Left ventricle myocardium inferior (tissue), 1 donor: ENCODE data around the gene DPYSL4. TPM values are rescaled to one million over a fixed set of nuclear protein-coding genes. Genes with fewer than 3 reads are reported as not detected.

Source experiments
- DNase-seq: peaks from one replicate; pipeline ENCODE4 v3.0.0-alpha.2; 2020
- H3K27ac ChIP-seq: fragments of 200-600 bp; replicated peaks from 2 replicates; pipeline ENCODE4 v1.8.0; 2021
- H3K27me3 ChIP-seq: fragments of 200-600 bp; 2 replicates; pipeline ENCODE4 v1.8.0; 2021; ENCODE audit warnings: low read depth
- H3K36me3 ChIP-seq: fragments of 200-600 bp; 2 replicates; pipeline ENCODE4 v1.8.0; 2021
- H3K4me1 ChIP-seq: fragments of 200-600 bp; 2 replicates; pipeline ENCODE4 v1.8.0; 2021
- H3K4me3 ChIP-seq: fragments of 200-600 bp; 2 replicates; pipeline ENCODE4 v1.8.0; 2021; ENCODE audit warnings: mild to moderate bottlenecking, moderate library complexity
- H3K9me3 ChIP-seq: fragments of 200-600 bp; replicated peaks from 2 replicates; pipeline ENCODE4 v1.8.0; 2021
- CTCF ChIP-seq: fragments of 200-600 bp; IDR thresholded peaks from 2 replicates; pipeline ENCODE4 v1.8.0; 2021; ENCODE audit warnings: antibody characterized with exemption, mild to moderate bottlenecking, borderline replicate concordance
- intact Hi-C: fragments of 100-400 bp; cut with micrococcal nuclease; formaldehyde crosslinking; loops from one replicate; pipeline ENCODE4 v1.11.0; 2022
- total RNA-seq: library from RNA; stranded (reverse); fragmentation: NEBNext Ultra II Directional; extraction: Animal tissue kit (Norgen Biotek cat#: 25700); gene quantifications from one replicate; pipeline ENCODE4 v1.2.1, GENCODE V29; 2021
- donor health status: DM: no; HTN: yes; CAD: no; lungs with severe emphysema.

The DPYSL4 gene
- total RNA-seq, 1 donor from 2014 or later, result 42.8 TPM

DNA sequence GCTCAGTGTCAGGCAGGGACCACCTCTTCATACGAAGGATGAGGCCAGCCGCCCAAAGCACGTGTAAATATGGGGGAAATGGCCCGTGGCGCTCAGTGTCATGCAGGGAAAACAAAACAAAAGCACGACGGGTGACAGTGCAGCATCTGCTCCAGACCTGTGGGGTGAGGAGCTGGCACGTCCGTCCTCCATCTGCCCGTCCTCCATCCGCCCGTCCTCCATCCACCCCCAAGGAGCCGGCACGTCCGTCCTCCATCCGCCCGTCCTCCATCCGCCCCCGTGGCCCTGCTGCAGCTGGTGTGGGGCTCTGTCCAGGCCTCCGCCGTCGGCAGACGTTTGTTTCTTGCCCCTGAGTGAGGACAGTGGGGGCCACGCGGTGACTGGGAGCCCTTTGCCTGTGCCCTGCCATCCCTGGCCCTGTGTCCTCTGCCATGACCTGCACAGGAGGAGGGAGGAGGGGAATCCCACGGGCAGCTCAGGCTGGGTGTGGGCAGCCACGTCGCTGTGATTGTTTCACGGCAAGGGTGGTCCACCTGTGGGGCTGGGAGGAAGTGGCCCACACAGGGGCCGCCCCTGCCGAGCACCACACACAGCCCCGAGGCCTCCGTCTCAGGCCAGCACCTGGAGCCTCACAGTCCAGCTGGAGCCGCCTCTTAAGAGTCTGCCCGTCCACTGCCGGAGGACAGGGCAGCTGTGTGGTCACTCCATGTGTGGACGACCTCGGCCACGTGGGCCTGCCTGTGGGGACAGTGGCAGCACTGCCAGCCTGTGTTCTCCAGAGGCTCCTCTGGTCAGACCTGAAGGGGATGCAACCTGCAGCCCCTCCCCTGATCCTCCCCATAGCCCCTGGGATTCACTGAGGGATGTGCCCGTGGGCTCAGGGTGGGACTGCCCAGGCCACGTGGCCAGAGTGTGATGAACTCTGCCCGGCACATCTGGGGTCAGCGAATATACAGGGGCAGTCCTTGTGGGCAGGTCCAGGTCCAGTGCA, 38.2 kb upstream of the DPYSL4 start:
- TF ChIP-seq CTCF, result no peak
- H3K27ac ChIP-seq, result no peak overlapping the region
- intact Hi-C loops, result no loop called here
- no peaks in the 10 kb centered on the region for H3K27me3 ChIP-seq
- no peaks in the 10 kb centered on the region for H3K36me3 ChIP-seq
- H3K9me3 ChIP-seq, result no peaks in the 10 kb centered on the region
- peak; percentile 11 for DNase-seq
- no peaks in the 10 kb centered on the region for H3K4me1 ChIP-seq
- no peak overlapping the region for H3K4me3 ChIP-seq

DNA sequence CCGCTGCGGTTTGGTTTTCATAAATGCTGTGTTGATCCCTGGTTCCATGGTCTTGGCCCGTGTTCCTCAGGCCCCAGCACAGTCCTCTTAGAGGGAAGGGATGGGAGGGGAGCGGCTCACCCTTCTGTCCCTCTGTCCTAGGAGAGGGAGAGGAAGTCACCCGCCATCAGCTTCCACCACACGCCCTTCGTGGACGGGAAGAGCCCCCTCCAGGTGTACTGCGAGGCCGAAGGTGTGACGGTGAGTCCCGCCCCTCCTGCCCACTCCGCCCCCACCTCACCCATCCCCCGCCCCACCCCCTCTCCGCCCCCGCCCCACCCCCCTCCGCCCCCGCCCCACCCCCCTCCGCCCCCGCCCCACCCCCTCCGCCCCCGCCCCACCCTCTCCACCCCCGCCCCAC, 37.5 kb upstream of the DPYSL4 start:
- DNase-seq, result peak; percentile 2
- intact Hi-C loops, result no loop called here

GRCh38 chr10:132149917-132150316, 36.8 kb upstream of the DPYSL4 start:
- intact Hi-C loops, result no loop called here
- no peak for TF ChIP-seq CTCF

More for the DNA sequence above, 37.5 kb upstream of the DPYSL4 start:
- Histone ChIP-seq H3K27me3 (no peaks in the 10 kb centered on the region), H3K4me1 (no peaks in the 10 kb centered on the region), H3K36me3 (peaks cover 5% of the 10 kb centered on the region), H3K4me3 (no peak overlapping the region), H3K27ac (no peak overlapping the region), H3K9me3 (no peaks in the 10 kb centered on the region)
- no peak for TF ChIP-seq CTCF

GRCh38 chr10:132150777-132151176, 36.0 kb upstream of the DPYSL4 start:
- no peaks in the 10 kb centered on the region for H3K9me3 ChIP-seq
- H3K27me3 ChIP-seq, result no peaks in the 10 kb centered on the region
- peaks cover 6% of the 10 kb centered on the region for H3K36me3 ChIP-seq
- TF ChIP-seq CTCF, result no peak
- H3K4me3 ChIP-seq, result no peak overlapping the region
- no peak overlapping the region for H3K27ac ChIP-seq
- intact Hi-C loops, result no loop called here
- no peak for DNase-seq
- H3K4me1 ChIP-seq, result no peaks in the 10 kb centered on the region

More at GRCh38 chr10:132149917-132150316, 36.8 kb upstream of the DPYSL4 start:
- Histone ChIP-seq H3K27ac (no peak overlapping the region), H3K9me3 (no peaks in the 10 kb centered on the region), H3K4me1 (no peaks in the 10 kb centered on the region), H3K27me3 (no peaks in the 10 kb centered on the region), H3K36me3 (peaks cover 6% of the 10 kb centered on the region), H3K4me3 (no peak overlapping the region)
- DNase-seq, result peak; percentile 1

GRCh38 chr10:132151286-132151950, 35.3 kb upstream of the DPYSL4 start:
- no peak for TF ChIP-seq CTCF
- Histone ChIP-seq H3K4me3 (no peak overlapping the region), H3K9me3 (no peaks in the 10 kb centered on the region), H3K27me3 (no peaks in the 10 kb centered on the region), H3K36me3 (peaks cover 6% of the 10 kb centered on the region), H3K27ac (no peak overlapping the region), H3K4me1 (no peaks in the 10 kb centered on the region)
- DNase-seq, result peak; percentile 3
- intact Hi-C loops, result no loop called here
